Measurements from ENCODE around the gene SMC3. TPM values are rescaled to one million over a fixed set of nuclear protein-coding genes. Genes with fewer than 3 reads are reported as not detected.

The SMC3 gene
- total RNA-seq, 2 donors from 2014 or later = 66.0 to 75.9 TPM

- Histone ChIP-seq H3K9me3 (ENCODE audit: control insufficient read depth, low read length) (no peaks in the 10 kb centered on the region), H3K4me3 (ENCODE audit: low read length) (no peak overlapping the region), H3K36me3 (ENCODE audit: control insufficient read depth, insufficient read depth, low read length) (no peaks in the 10 kb centered on the region), H3K9ac (ENCODE audit: extremely low read depth, low read length, poor library complexity, severe bottlenecking) (no peak overlapping the region), H3K27me3 (ENCODE audit: control insufficient read depth, insufficient read depth, low read length, poor library complexity, severe bottlenecking) (no peaks in the 10 kb centered on the region), H3K4me1 (ENCODE audit: control insufficient read depth, insufficient read depth, low read length) (peaks cover 12% of the 10 kb centered on the region), H3K27ac (ENCODE audit: low read depth, low read length) (no peak overlapping the region)
- TF ChIP-seq CTCF (conservative IDR thresholded peaks at IDR 0.05) = no peak
- Mint-ChIP-seq H3K27ac (no peak overlapping the region), H3K27me3 (ENCODE audit: insufficient read depth) (no peaks in the 10 kb centered on the region), H3K4me1 (peaks cover 31% of the 10 kb centered on the region), H3K36me3 (ENCODE audit: low read depth) (no peaks in the 10 kb centered on the region), H3K4me3 (no peak overlapping the region), H3K9me3 (no peaks in the 10 kb centered on the region)
- DNase-seq = no peak
Observed at GRCh38 chr10:110631934-110632333, 64.4 kb downstream of the SMC3 start.

GRCh38 chr10:110632591-110633215, 65.2 kb downstream of the SMC3 start:
- H3K4me1 Mint-ChIP-seq = peaks cover 38% of the 10 kb centered on the region
- no peaks in the 10 kb centered on the region for H3K36me3 Mint-ChIP-seq (ENCODE audit: low read depth)
- no peak overlapping the region for H3K27ac ChIP-seq (ENCODE audit: low read depth, low read length)
- no peak overlapping the region for H3K27ac Mint-ChIP-seq
- H3K9ac ChIP-seq (ENCODE audit: extremely low read depth, low read length, poor library complexity, severe bottlenecking) = no peak overlapping the region
- H3K4me3 ChIP-seq (ENCODE audit: low read length) = no peak overlapping the region
- TF ChIP-seq CTCF (conservative IDR thresholded peaks at IDR 0.05) = no peak
- DNase-seq = no peak
- 95% methylated on average over 1 of the region's 1 CpG; no CpG with 5 or more reads in 1 of the 2 experiments for WGBS, 2 experiments (ENCODE audit: insufficient coverage in 1 of 2, insufficient read length in 1 of 2)
- H3K9me3 Mint-ChIP-seq = no peaks in the 10 kb centered on the region
- no peaks in the 10 kb centered on the region for H3K9me3 ChIP-seq (ENCODE audit: control insufficient read depth, low read length)
- H3K27me3 ChIP-seq (ENCODE audit: control insufficient read depth, insufficient read depth, low read length, poor library complexity, severe bottlenecking) = no peaks in the 10 kb centered on the region
- H3K4me3 Mint-ChIP-seq = no peak overlapping the region
- no peaks in the 10 kb centered on the region for H3K36me3 ChIP-seq (ENCODE audit: control insufficient read depth, insufficient read depth, low read length)
- H3K4me1 ChIP-seq (ENCODE audit: control insufficient read depth, insufficient read depth, low read length) = peaks cover 17% of the 10 kb centered on the region
- no peaks in the 10 kb centered on the region for H3K27me3 Mint-ChIP-seq (ENCODE audit: insufficient read depth)

- Mint-ChIP-seq H3K4me3 (no peak overlapping the region), H3K4me1 (peaks cover 29% of the 10 kb centered on the region), H3K27ac (no peak overlapping the region), H3K27me3 (ENCODE audit: insufficient read depth) (no peaks in the 10 kb centered on the region), H3K9me3 (no peaks in the 10 kb centered on the region), H3K36me3 (ENCODE audit: low read depth) (no peaks in the 10 kb centered on the region)
- no peak overlapping the region for H3K27ac ChIP-seq (ENCODE audit: low read depth, low read length)
- TF ChIP-seq CTCF (conservative IDR thresholded peaks at IDR 0.05) = no peak
- H3K4me1 ChIP-seq (ENCODE audit: control insufficient read depth, insufficient read depth, low read length) = peaks cover 20% of the 10 kb centered on the region
- H3K9me3 ChIP-seq (ENCODE audit: control insufficient read depth, low read length) = no peaks in the 10 kb centered on the region
- H3K4me3 ChIP-seq (ENCODE audit: low read length) = no peak overlapping the region
- no peaks in the 10 kb centered on the region for H3K36me3 ChIP-seq (ENCODE audit: control insufficient read depth, insufficient read depth, low read length)
- 83 to 94% methylated on average over 1 to 9 of the region's 9 CpGs for WGBS, 2 experiments (ENCODE audit: insufficient coverage in 1 of 2, insufficient read length in 1 of 2)
- H3K9ac ChIP-seq (ENCODE audit: extremely low read depth, low read length, poor library complexity, severe bottlenecking) = no peak overlapping the region
- DNase-seq = no peak
- no peaks in the 10 kb centered on the region for H3K27me3 ChIP-seq (ENCODE audit: control insufficient read depth, insufficient read depth, low read length, poor library complexity, severe bottlenecking)
Observed at GRCh38 chr10:110634527-110635209, 67.2 kb downstream of the SMC3 start.
